Neural cell (in vitro differentiated cells): ENCODE measurements around the gene MS4A6A.

Experiments used
- CTCF ChIP-seq: fragments of 450-650 bp; IDR thresholded peaks from 2 replicates; pipeline ENCODE4 v1.5.1; 2014; ENCODE audit warnings: antibody characterized with exemption, mild to moderate bottlenecking, moderate library complexity; ENCODE audit not compliant: poor library complexity, severe bottlenecking
- EP300 ChIP-seq: fragments of 450-650 bp; conservative IDR thresholded peaks from 2 replicates; pipeline ENCODE4 v1.6.1; 2014; ENCODE audit warnings: antibody characterized with exemption, mild to moderate bottlenecking, moderate library complexity; ENCODE audit not compliant: poor library complexity, severe bottlenecking
- EZH2 ChIP-seq: fragments of 200-600, 300-800 bp; shearing (Covaris generic), sonication (generic); IDR thresholded peaks from 2 replicates; pipeline ENCODE4 v1.6.1; 2014; ENCODE audit warnings: antibody characterized with exemption, low read length, borderline replicate concordance, mild to moderate bottlenecking; ENCODE audit not compliant: insufficient read depth, poor library complexity, severe bottlenecking
- POLR2AphosphoS5 ChIP-seq: IDR thresholded peaks from 2 replicates; pipeline ENCODE4 v1.6.1; 2012
- RAD21 ChIP-seq: fragments of 450-650 bp; conservative IDR thresholded peaks from 2 replicates; pipeline ENCODE4 v1.6.1; 2014; ENCODE audit warnings: antibody characterized with exemption, mild to moderate bottlenecking, moderate library complexity
- REST ChIP-seq: IDR thresholded peaks from 2 replicates; pipeline ENCODE4 v1.6.1; 2012; ENCODE audit warnings: borderline replicate concordance
- SMC3 ChIP-seq: fragments of 450-650 bp; conservative IDR thresholded peaks from 2 replicates; pipeline ENCODE4 v1.6.1; 2014; ENCODE audit warnings: antibody characterized with exemption, mild to moderate bottlenecking, moderate library complexity; ENCODE audit not compliant: poor library complexity
- TAF1 ChIP-seq: IDR thresholded peaks from 2 replicates; pipeline ENCODE4 v1.6.1; 2012; ENCODE audit warnings: low read depth

GRCh38 chr11:60159284-60159683, 23.6 kb downstream of the MS4A6A start:
- no peak for TF ChIP-seq EZH2
- no peak for TF ChIP-seq EP300
- TF ChIP-seq REST, result no peak
- no peak for TF ChIP-seq RAD21
- no peak for TF ChIP-seq CTCF
- TF ChIP-seq POLR2AphosphoS5, result no peak
- TF ChIP-seq TAF1, result no peak
- TF ChIP-seq SMC3, result no peak
